Breast epithelium (tissue), 4 donors: ENCODE results near the gene CYP3A7. TPM values are rescaled to one million over a fixed set of nuclear protein-coding genes. Genes with fewer than 3 reads are reported as not detected.
"Not testable (repeated sequence)": the region's sequence is repeated elsewhere in the genome, so short reads cannot be mapped to it uniquely, and the experiment has no call there.

Source experiments
- DNase-seq, 2 donors: peaks; one replicate each; pipeline ENCODE4 v3.0.0-alpha.2; 2019; ENCODE audit warnings: low spot score in 2 of 2
- H3K27ac ChIP-seq, 2 donors: fragments of 200-600 bp; sonication (generic) in 1 of 2; one replicate each; pipeline ENCODE4 v1.5.1; 2016 to 2019; ENCODE audit warnings: mild to moderate bottlenecking in 1 of 2
- H3K27me3 ChIP-seq, 2 donors: fragments of 200-600 bp; sonication (generic) in 1 of 2; one replicate each; pipeline versions ENCODE4 v1.5.1 to v1.6.0; 2017 to 2019; ENCODE audit warnings: control low read depth in 1 of 2, mild to moderate bottlenecking in 1 of 2
- H3K36me3 ChIP-seq: fragments of 200-600 bp; one replicate; pipeline ENCODE4 v1.5.1; 2019
- H3K4me1 ChIP-seq, 2 donors: fragments of 200-600 bp; sonication (generic); one replicate each; pipeline ENCODE4 v1.5.1; 2016 to 2019; ENCODE audit warnings: control low read depth in 1 of 2
- H3K4me3 ChIP-seq, 3 donors: fragments of 200-600 bp; sonication (generic); 1 replicate in 2 of 3; 2 replicates in 1 of 3; pipeline ENCODE4 v1.5.1; 2016 to 2019; ENCODE audit warnings: mild to moderate bottlenecking in 3 of 3, moderate library complexity in 2 of 3
- H3K9me3 ChIP-seq, 2 donors: fragments of 200-600 bp; sonication (generic) in 1 of 2; one replicate each; pipeline ENCODE4 v1.5.1; 2016 to 2019; ENCODE audit warnings: control low read depth in 1 of 2
- POLR2A ChIP-seq: fragments of 450-650 bp; IDR thresholded peaks from one replicate; pipeline ENCODE4 v1.6.1; 2016; ENCODE audit warnings: antibody characterized with exemption, mild to moderate bottlenecking, moderate library complexity
- POLR2AphosphoS5 ChIP-seq, 3 donors: sonication (generic); formaldehyde crosslinking; IDR thresholded peaks; one replicate each; pipeline ENCODE4 v1.6.1; 2017; ENCODE audit warnings: antibody characterized with exemption in 3 of 3
- intact Hi-C: fragments of 100-400 bp; cut with DNase I; formaldehyde crosslinking; loops from one replicate; pipeline ENCODE4 v1.15.1; 2023; ENCODE audit warnings: low total_unique reads
- total RNA-seq, 3 donors: library from RNA; depleted of rRNA; stranded (reverse); fragments of >200 nt; gene quantifications; one replicate each; pipeline ENCODE4 v1.1.0, GENCODE V29; 2016
- TF ChIP-seq, protein P1 (sequence below), 3 donors: fragments of 450-650 bp; IDR thresholded peaks; one replicate each; pipeline ENCODE4 v1.5.1; 2016 to 2017; ENCODE audit warnings: antibody characterized with exemption in 3 of 3, mild to moderate bottlenecking in 3 of 3, moderate library complexity in 3 of 3

CYP3A7 gene
- total RNA-seq, 3 donors from 2014 or later, result 1.5 to 2.3 TPM; not detected in 1

DNA sequence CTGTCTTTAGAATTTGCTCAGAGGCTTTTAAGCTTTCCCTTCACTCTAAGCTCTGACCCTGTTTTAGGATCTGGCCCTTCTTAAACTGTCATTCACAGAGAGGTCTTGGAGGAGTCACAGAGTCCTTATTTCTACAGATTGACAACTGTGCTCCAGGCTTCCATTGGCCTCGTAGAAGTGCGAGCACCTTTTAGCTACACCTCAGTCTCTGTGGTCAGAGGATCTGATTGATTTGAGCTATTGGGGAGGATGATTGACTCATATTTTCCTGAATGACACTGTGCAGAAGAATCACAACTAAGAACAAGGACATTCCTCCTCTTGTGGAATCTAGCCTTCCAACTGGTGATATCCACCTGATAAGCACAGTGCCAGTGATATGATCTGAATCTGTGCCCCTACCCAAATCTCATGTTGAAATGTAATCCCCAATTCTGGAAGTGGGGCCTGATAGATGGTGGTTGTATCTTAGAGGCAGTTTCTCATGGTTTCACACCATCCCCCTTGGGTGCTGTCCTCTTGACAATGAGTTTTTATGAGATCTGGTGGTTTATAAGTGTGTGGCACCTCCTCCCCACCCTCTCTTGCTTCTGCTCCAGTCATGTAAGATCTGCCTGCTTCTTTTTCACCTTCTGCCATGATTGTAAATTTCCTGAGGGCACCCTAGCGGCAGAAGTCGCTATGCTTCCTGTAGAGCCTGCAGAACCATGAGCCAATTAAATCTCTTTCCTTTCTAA, 3.2 kb downstream of the CYP3A7 start:
- H3K36me3 ChIP-seq, result no peaks in the 10 kb centered on the region
- TF ChIP-seq, protein P1, sequence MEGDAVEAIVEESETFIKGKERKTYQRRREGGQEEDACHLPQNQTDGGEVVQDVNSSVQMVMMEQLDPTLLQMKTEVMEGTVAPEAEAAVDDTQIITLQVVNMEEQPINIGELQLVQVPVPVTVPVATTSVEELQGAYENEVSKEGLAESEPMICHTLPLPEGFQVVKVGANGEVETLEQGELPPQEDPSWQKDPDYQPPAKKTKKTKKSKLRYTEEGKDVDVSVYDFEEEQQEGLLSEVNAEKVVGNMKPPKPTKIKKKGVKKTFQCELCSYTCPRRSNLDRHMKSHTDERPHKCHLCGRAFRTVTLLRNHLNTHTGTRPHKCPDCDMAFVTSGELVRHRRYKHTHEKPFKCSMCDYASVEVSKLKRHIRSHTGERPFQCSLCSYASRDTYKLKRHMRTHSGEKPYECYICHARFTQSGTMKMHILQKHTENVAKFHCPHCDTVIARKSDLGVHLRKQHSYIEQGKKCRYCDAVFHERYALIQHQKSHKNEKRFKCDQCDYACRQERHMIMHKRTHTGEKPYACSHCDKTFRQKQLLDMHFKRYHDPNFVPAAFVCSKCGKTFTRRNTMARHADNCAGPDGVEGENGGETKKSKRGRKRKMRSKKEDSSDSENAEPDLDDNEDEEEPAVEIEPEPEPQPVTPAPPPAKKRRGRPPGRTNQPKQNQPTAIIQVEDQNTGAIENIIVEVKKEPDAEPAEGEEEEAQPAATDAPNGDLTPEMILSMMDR (IDR thresholded peaks at IDR 0.05), result no peak
- TF ChIP-seq POLR2A, result no peak
- no peak for TF ChIP-seq POLR2AphosphoS5 (IDR thresholded peaks at IDR 0.05)
- peaks cover 0 to 4% of the 10 kb centered on the region in 2 donors for H3K4me1 ChIP-seq
- no peaks in the 10 kb centered on the region for H3K9me3 ChIP-seq
- no peaks in the 10 kb centered on the region for H3K27me3 ChIP-seq
- intact Hi-C loops, result no loop called here
- no peak overlapping the region for H3K27ac ChIP-seq
- no peak for DNase-seq
- no peak overlapping the region for H3K4me3 ChIP-seq

DNA sequence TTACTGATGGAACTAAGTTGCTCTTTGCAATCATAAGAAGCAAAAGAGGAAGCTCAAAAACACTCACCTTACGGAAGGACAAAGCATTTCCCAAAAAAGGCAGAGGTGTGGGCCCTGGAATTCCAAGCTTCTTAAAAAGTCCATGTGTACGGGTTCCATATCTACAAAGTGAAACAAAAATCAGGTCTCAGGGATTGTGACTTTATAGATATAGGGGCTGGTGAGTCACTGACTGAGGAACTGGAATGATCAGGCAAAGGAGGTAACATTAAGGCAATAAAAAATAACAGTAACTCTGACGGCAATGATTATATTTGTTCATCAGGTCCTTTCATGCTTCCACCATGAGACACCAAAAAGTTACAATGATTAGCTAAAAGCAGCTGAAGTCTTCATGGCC, 4.0 kb downstream of the CYP3A7 start:
- H3K27me3 ChIP-seq, result no peaks in the 10 kb centered on the region
- H3K9me3 ChIP-seq, result no peaks in the 10 kb centered on the region
- H3K4me3 ChIP-seq, result no peak overlapping the region
- no peaks in the 10 kb centered on the region for H3K36me3 ChIP-seq
- H3K27ac ChIP-seq, result no peak overlapping the region
- TF ChIP-seq, protein P1 (IDR thresholded peaks at IDR 0.05), result no peak
- TF ChIP-seq POLR2A (no peak), POLR2AphosphoS5 (IDR thresholded peaks at IDR 0.05) (no peak)
- H3K4me1 ChIP-seq, result peaks cover 0 to 4% of the 10 kb centered on the region in 2 donors
- intact Hi-C loops, result no loop called here
- no peak for DNase-seq

DNA sequence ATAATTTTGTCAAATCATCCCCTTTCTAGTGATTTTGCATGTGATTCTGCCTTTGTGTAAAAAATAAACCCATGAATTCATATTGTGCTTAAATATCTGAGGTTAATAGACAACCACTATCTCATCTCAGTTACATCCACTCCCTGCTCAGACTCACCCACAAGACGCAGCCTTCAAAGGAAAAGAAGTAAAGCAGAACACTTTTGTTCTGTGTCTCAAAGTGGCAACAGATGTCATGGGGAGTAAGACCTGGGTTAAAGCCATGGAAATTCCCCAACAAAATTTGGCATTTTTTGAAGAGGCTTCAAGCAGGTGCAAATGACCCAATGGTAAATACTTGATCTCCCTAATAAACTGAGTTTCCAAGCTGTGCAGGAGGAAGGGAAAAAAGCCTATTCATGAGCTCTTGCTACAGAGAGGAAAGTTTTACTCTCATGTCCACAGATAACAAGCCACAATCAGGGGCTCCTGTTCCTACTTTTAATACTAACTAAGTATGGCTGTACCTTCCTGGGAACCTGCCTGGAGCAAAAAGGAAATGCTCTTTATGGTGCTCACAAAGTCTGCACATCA, 4.7 kb downstream of the CYP3A7 start:
- TF ChIP-seq POLR2AphosphoS5 (IDR thresholded peaks at IDR 0.05), result no peak
- TF ChIP-seq, protein P1 (IDR thresholded peaks at IDR 0.05), result no peak
- no peak for TF ChIP-seq POLR2A
- Histone ChIP-seq H3K36me3 (no peaks in the 10 kb centered on the region), H3K9me3 (no peaks in the 10 kb centered on the region), H3K27me3 (no peaks in the 10 kb centered on the region), H3K27ac (peak overlapping the region in 1 of 2 donors; percentile 74), H3K4me3 (no peak overlapping the region), H3K4me1 (peaks cover 0 to 4% of the 10 kb centered on the region in 2 donors)
- no peak for DNase-seq
- intact Hi-C loops, result no loop called here

DNA sequence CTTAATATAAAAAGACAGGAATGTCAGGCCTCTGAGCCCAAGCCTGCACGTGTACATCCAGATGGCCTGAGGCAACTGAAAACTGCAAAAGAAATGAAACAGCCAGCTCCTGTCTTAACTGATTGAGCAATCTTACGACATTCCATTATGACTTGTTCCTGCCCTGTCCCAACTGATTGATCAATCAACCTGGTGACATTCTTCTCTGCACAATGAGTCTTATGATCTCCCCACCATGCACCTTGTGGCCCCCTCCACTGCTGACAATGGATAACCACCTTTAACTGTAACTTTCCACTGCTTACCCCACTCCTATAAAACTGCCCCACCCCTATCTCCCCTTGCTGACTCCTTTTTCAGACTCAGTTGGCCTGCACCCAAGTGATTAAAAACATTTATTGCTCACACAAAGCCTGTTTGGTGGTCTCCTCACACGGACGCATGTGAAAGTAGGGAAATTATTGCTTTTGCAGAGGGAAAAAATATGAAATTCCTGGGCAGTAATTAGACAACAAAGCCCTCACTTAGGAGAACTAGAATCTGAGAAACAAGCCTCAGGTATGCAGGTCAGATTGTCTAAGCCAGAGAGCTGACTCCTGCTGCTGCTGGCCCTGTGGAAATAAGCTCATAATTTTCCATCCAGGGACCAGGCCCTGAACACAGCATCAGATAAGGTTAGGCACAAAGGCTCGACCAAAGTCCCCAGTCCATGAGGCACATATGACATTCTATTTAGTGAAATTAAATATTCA, 5.3 kb downstream of the CYP3A7 start:
- peaks cover 0 to 4% of the 10 kb centered on the region in 2 donors for H3K4me1 ChIP-seq
- no peaks in the 10 kb centered on the region for H3K27me3 ChIP-seq
- intact Hi-C loops, result no loop called here
- peak in 1 of 2 donors; percentile 75 for DNase-seq
- no peaks in the 10 kb centered on the region for H3K9me3 ChIP-seq
- peak overlapping the region; percentile 73 to 74 for H3K27ac ChIP-seq
- no peaks in the 10 kb centered on the region for H3K36me3 ChIP-seq
- no peak overlapping the region for H3K4me3 ChIP-seq
- TF ChIP-seq POLR2AphosphoS5 (IDR thresholded peaks at IDR 0.05), result peak in 1 of 3 donors; percentile 19
- TF ChIP-seq, protein P1 (IDR thresholded peaks at IDR 0.05), result no peak

DNA sequence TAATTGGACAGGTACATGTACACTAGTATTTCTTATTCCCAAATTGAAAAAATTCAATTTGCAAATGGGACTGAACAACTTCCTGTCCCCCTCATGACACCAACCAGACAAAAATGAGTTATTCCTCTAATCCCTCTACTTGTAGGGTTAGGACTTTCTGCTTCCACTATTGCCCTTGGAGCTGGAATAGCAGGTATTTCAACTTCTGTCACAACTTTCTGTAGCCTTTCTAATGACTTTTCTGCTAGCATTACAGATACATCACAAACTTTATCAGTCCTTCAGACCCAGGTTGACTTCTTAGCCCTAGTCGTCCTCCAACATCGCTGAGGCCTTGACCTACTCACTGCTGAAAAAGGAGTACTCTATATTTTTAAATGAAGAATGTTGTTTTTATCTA, 6.4 kb downstream of the CYP3A7 start:
- no peak for TF ChIP-seq POLR2AphosphoS5 (IDR thresholded peaks at IDR 0.05)
- TF ChIP-seq POLR2A, result no peak
- TF ChIP-seq, protein P1 (IDR thresholded peaks at IDR 0.05), result no peak
- H3K27me3 ChIP-seq, result no peaks in the 10 kb centered on the region
- no peak overlapping the region for H3K4me3 ChIP-seq
- H3K36me3 ChIP-seq, result no peaks in the 10 kb centered on the region
- no peaks in the 10 kb centered on the region for H3K9me3 ChIP-seq
- H3K27ac ChIP-seq, result peak overlapping the region in 1 of 2 donors; percentile 56
- intact Hi-C loops, result no loop called here
- DNase-seq, result no peak
- H3K4me1 ChIP-seq, result peaks cover 0 to 4% of the 10 kb centered on the region in 2 donors

DNA sequence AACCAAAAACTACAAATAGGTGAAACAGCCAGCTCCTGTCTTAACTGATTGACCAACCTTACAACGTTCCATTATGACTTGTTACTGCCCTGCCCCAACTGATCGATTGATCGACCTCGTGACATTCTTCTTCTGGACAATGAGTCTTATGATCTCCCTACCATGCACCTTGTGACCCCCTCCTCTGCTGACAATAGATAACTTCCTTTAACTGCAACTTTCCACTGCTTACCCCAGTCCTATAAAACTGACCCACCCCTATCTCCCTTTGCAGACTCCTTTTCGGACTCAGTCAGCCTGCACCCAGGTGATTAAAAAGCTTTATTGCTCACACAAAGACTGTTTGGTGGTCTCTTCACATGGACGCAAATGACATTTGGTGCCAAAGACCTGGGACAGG, 11.8 kb downstream of the CYP3A7 start:
- DNase-seq, H3K9me3 ChIP-seq, H3K4me1 ChIP-seq, H3K36me3 ChIP-seq, H3K27me3 ChIP-seq, intact Hi-C loops, H3K4me3 ChIP-seq, H3K27ac ChIP-seq: not testable (repeated sequence)
